Gastrocnemius medialis (tissue), 4 donors: Measurements from ENCODE around the gene PKNOX1. TPM values are rescaled to one million over a fixed set of nuclear protein-coding genes. Genes with fewer than 3 reads are reported as not detected.

Experiments
- ATAC-seq, 2 donors: fragments of 150-250 bp; one replicate each; pipeline ENCODE4 v1.9.1; 2016
- DNase-seq, 2 donors: peaks; one replicate each; pipeline ENCODE4 v3.0.0-alpha.2; 2019
- H3K27ac ChIP-seq, 4 donors: fragments of 200-600 bp; sonication (generic); 1 replicate in 1 of 4; 2 replicates in 3 of 4; pipeline ENCODE4 v1.5.1; 2016 to 2018; ENCODE audit warnings: mild to moderate bottlenecking in 2 of 4, moderate library complexity in 1 of 4
- H3K27me3 ChIP-seq, 3 donors: fragments of 200-600 bp; sonication (generic) in 2 of 3; 1 replicate in 1 of 3; 2 replicates in 2 of 3; pipeline versions ENCODE4 v1.5.1 to v1.6.0; 2016 to 2019; ENCODE audit warnings: mild to moderate bottlenecking in 1 of 3, moderate library complexity in 1 of 3
- H3K36me3 ChIP-seq, 2 donors: fragments of 200-600 bp; sonication (generic) in 1 of 2; one replicate each; pipeline ENCODE4 v1.5.1; 2017 to 2018
- H3K4me1 ChIP-seq, 2 donors: fragments of 200-600 bp; sonication (generic) in 1 of 2; one replicate each; pipeline ENCODE4 v1.5.1; 2016 to 2017; ENCODE audit warnings: mild to moderate bottlenecking in 2 of 2
- H3K4me3 ChIP-seq, 4 donors: fragments of 200-600 bp; sonication (generic) in 3 of 4; 1 replicate in 1 of 4; 2 replicates in 3 of 4; pipeline ENCODE4 v1.5.1; 2016 to 2019; ENCODE audit warnings: mild to moderate bottlenecking in 2 of 4
- H3K9me3 ChIP-seq, 3 donors: fragments of 200-600 bp; sonication (generic) in 2 of 3; 1 replicate in 1 of 3; 2 replicates in 2 of 3; pipeline ENCODE4 v1.5.1; 2016 to 2019
- CTCF ChIP-seq, 5 experiments: fragments of 450-650 bp in 3 of 5; fragments of 200-600 bp in 2 of 5; sonication (generic) in 2 of 5; IDR thresholded peaks in 4 of 5; conservative IDR thresholded peaks in 1 of 5; 1 replicate in 4 of 5; 2 replicates in 1 of 5; pipeline ENCODE4 v1.5.1; 2016 to 2019; ENCODE audit warnings: antibody characterized with exemption in 5 of 5, mild to moderate bottlenecking in 3 of 5, moderate library complexity in 3 of 5
- POLR2A ChIP-seq, 2 donors: fragments of 450-650 bp; IDR thresholded peaks; one replicate each; pipeline ENCODE4 v1.6.1; 2017; ENCODE audit warnings: antibody characterized with exemption in 2 of 2, mild to moderate bottlenecking in 2 of 2, moderate library complexity in 2 of 2
- in situ Hi-C, 4 donors: fragments of 200-750 bp; cut with MboI; loops; one replicate each; pipeline versions ENCODE4 v1.15.0 to v1.8.0; 2017; ENCODE audit warnings: low sequenced_read_pairs in 4 of 4
- intact Hi-C: fragments of 100-400 bp; cut with DNase I; formaldehyde crosslinking; loops from one replicate; pipeline ENCODE4 v1.15.1; 2023; ENCODE audit warnings: low total_unique reads
- total RNA-seq, 4 donors: library from RNA; depleted of rRNA; stranded (reverse); fragments of >200 nt; gene quantifications; one replicate each; pipeline versions ENCODE4 v1.1.0 to v1.2.3, GENCODE V29; 2016

Gene PKNOX1
- total RNA-seq, 4 donors from 2014 or later, result 5.3 to 18.0 (median 7.6) TPM

GRCh38 chr21:43020771-43021170 lies 46.4 kb downstream of the PKNOX1 start:
- H3K4me1 ChIP-seq, result no peaks in the 10 kb centered on the region
- no peak for ATAC-seq
- H3K9me3 ChIP-seq, result no peaks in the 10 kb centered on the region
- no peak overlapping the region for H3K4me3 ChIP-seq
- no peaks in the 10 kb centered on the region for H3K27me3 ChIP-seq
- peaks cover 0 to 46% of the 10 kb centered on the region in 2 donors for H3K36me3 ChIP-seq
- no peak overlapping the region for H3K27ac ChIP-seq
- no peak for TF ChIP-seq POLR2A (IDR thresholded peaks at IDR 0.05)
- TF ChIP-seq CTCF (IDR thresholded peaks at IDR 0.05 in 4 of 5, conservative IDR thresholded peaks at IDR 0.05 in 1 of 5), result no peak
- intact Hi-C loops, result no loop called here
- in situ Hi-C loops, result no loop called here
- no peak for DNase-seq

GRCh38 chr21:43021191-43021590 lies 46.8 kb downstream of the PKNOX1 start:
- H3K36me3 ChIP-seq, result peaks cover 0 to 48% of the 10 kb centered on the region in 2 donors
- TF ChIP-seq POLR2A (IDR thresholded peaks at IDR 0.05) (no peak), CTCF (IDR thresholded peaks at IDR 0.05 in 4 of 5, conservative IDR thresholded peaks at IDR 0.05 in 1 of 5) (no peak)
- H3K27ac ChIP-seq, result no peak overlapping the region
- ATAC-seq (no peak), DNase-seq (no peak)
- H3K27me3 ChIP-seq, result no peaks in the 10 kb centered on the region
- H3K4me1 ChIP-seq, result no peaks in the 10 kb centered on the region
- no peaks in the 10 kb centered on the region for H3K9me3 ChIP-seq
- in situ Hi-C loops, result no loop called here
- H3K4me3 ChIP-seq, result no peak overlapping the region
- intact Hi-C loops, result no loop called here

DNA sequence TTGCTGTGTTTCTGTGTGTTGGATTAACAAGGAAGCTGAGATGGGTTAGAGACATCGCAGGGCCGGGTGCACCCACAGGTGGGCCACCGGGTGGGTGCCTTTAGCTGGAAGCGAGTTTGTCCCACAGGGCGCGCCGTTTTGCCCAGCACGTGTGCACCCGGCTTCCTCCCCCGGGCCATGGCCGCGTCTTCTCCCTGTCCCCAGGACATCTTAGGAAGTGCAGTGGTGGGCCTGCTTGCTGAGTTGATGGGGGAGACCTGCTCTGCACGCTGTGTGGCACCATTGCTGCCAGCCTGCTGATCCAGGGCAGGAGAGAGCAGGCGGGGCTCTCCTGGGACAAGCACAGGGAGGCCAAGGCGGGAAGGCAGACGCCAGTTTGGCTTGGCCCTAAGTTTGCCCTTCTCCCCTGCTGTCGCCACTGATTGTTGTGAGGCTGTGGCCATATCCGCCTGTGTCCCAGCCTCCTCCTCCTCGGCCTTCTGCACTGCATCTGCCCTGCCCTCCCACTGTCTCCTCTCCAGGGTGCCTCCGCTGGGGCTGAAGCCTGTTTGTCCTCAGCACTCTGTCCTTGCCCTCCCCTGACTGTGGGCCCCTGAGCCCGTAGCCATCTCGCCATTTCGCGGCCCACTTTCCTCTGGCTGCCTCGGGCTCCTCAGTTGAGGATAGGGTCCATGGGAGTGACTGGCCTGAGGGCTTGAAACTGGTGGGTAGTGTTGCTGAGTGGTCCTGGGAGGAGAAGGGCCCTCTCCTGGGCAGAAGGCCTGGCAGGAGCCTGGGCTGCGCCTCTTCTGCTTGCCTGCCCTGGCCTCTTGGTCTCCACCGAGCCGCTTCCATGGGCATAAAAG lies 47.6 kb downstream of the PKNOX1 start:
- in situ Hi-C loops, result no loop called here
- H3K9me3 ChIP-seq, result no peaks in the 10 kb centered on the region

GRCh38 chr21:43023175-43023574 lies 48.8 kb downstream of the PKNOX1 start:
- Histone ChIP-seq H3K4me3 (no peak overlapping the region), H3K27me3 (no peaks in the 10 kb centered on the region), H3K4me1 (no peaks in the 10 kb centered on the region), H3K27ac (no peak overlapping the region), H3K9me3 (no peaks in the 10 kb centered on the region), H3K36me3 (peaks cover 0 to 44% of the 10 kb centered on the region in 2 donors)
- DNase-seq (no peak), ATAC-seq (no peak)
- TF ChIP-seq CTCF (IDR thresholded peaks at IDR 0.05 in 4 of 5, conservative IDR thresholded peaks at IDR 0.05 in 1 of 5), result no peak
- no peak for TF ChIP-seq POLR2A (IDR thresholded peaks at IDR 0.05)
- intact Hi-C loops (no loop called here), in situ Hi-C loops (no loop called here)

More for the DNA sequence above, 47.6 kb downstream of the PKNOX1 start:
- H3K27ac ChIP-seq, result no peak overlapping the region
- ATAC-seq (no peak), DNase-seq (no peak)
- intact Hi-C loops, result no loop called here
- no peak overlapping the region for H3K4me3 ChIP-seq
- no peaks in the 10 kb centered on the region for H3K4me1 ChIP-seq
- TF ChIP-seq POLR2A (IDR thresholded peaks at IDR 0.05), result no peak
- no peaks in the 10 kb centered on the region for H3K27me3 ChIP-seq
- peaks cover 0 to 48% of the 10 kb centered on the region in 2 donors for H3K36me3 ChIP-seq

GRCh38 chr21:43024439-43025136 lies 50.2 kb downstream of the PKNOX1 start:
- no peak overlapping the region for H3K4me3 ChIP-seq
- no peaks in the 10 kb centered on the region for H3K27me3 ChIP-seq
- TF ChIP-seq POLR2A (IDR thresholded peaks at IDR 0.05) (no peak), CTCF (IDR thresholded peaks at IDR 0.05 in 4 of 5, conservative IDR thresholded peaks at IDR 0.05 in 1 of 5) (no peak)
- ATAC-seq (no peak), DNase-seq (no peak)
- H3K9me3 ChIP-seq, result no peaks in the 10 kb centered on the region
- in situ Hi-C loops, result no loop called here
- H3K36me3 ChIP-seq, result peaks cover 0 to 51% of the 10 kb centered on the region in 2 donors
- H3K27ac ChIP-seq, result no peak overlapping the region
- no peaks in the 10 kb centered on the region for H3K4me1 ChIP-seq
- intact Hi-C loops, result no loop called here
